ENCODE results near the gene TRPM3.

Gene TRPM3

DNA sequence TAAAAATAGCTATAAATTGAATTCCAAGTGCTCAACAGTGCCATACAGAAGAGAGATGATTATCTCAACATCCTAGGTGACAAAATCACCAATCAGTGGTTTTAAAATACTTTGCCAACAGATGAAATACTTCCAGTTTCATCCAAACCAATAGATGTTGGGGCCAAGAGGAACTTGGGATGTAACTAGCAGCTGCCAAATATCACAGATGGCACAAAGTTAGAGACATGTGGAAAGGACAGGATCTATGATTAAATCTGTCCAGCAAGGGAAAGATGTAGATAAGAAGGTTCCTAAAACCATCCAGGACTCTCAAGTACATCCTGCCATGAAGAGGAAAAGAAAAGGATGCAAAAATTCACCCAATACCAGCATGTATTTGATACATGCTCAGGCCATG lies 23.8 kb downstream of the TRPM3 start:
- H3K9ac ChIP-seq = no peak overlapping the region
- H3K27me3 ChIP-seq (ENCODE audit: insufficient read depth, low read depth) = no peaks in the 10 kb centered on the region
- no peak overlapping the region for H3K4me2 ChIP-seq
- no peak overlapping the region for H2AFZ ChIP-seq (ENCODE audit: low read depth)
- H3K4me1 ChIP-seq (ENCODE audit: low read depth, poor library complexity, severe bottlenecking) = no peaks in the 10 kb centered on the region
- no peaks in the 10 kb centered on the region for H4K20me1 ChIP-seq (ENCODE audit: insufficient read depth)
- no peaks in the 10 kb centered on the region for H3K79me2 ChIP-seq (ENCODE audit: insufficient read depth, low read depth)
- TF ChIP-seq CTCF (conservative IDR thresholded peaks at IDR 0.05; ENCODE audit: low read depth, low read length) = no peak
- H3K4me3 ChIP-seq (IDR thresholded peaks at IDR 0.05; ENCODE audit: insufficient read depth, low read depth, low read length) = no peak overlapping the region
- no peak overlapping the region for H3K27ac ChIP-seq
- H3K36me3 ChIP-seq (ENCODE audit: insufficient read depth) = no peaks in the 10 kb centered on the region

GRCh38 chr9:71096421-71097108 lies 24.9 kb downstream of the TRPM3 start:
- Histone ChIP-seq H2AFZ (ENCODE audit: low read depth) (no peak overlapping the region), H3K4me2 (no peak overlapping the region), H4K20me1 (ENCODE audit: insufficient read depth) (no peaks in the 10 kb centered on the region), H3K4me1 (ENCODE audit: low read depth, poor library complexity, severe bottlenecking) (no peaks in the 10 kb centered on the region), H3K27me3 (ENCODE audit: insufficient read depth, low read depth) (no peaks in the 10 kb centered on the region), H3K79me2 (ENCODE audit: insufficient read depth, low read depth) (no peaks in the 10 kb centered on the region), H3K9ac (no peak overlapping the region), H3K4me3 (IDR thresholded peaks at IDR 0.05; ENCODE audit: insufficient read depth, low read depth, low read length) (no peak overlapping the region), H3K27ac (no peak overlapping the region), H3K36me3 (ENCODE audit: insufficient read depth) (no peaks in the 10 kb centered on the region)
- no peak for TF ChIP-seq CTCF (conservative IDR thresholded peaks at IDR 0.05; ENCODE audit: low read depth, low read length)

GRCh38 chr9:71094708-71095251 lies 26.6 kb downstream of the TRPM3 start:
- H4K20me1 ChIP-seq (ENCODE audit: insufficient read depth) = no peaks in the 10 kb centered on the region
- H3K79me2 ChIP-seq (ENCODE audit: insufficient read depth, low read depth) = no peaks in the 10 kb centered on the region
- no peak overlapping the region for H3K4me3 ChIP-seq (IDR thresholded peaks at IDR 0.05; ENCODE audit: insufficient read depth, low read depth, low read length)
- no peak overlapping the region for H2AFZ ChIP-seq (ENCODE audit: low read depth)
- no peak overlapping the region for H3K4me2 ChIP-seq
- H3K9ac ChIP-seq = no peak overlapping the region
- no peaks in the 10 kb centered on the region for H3K36me3 ChIP-seq (ENCODE audit: insufficient read depth)
- no peaks in the 10 kb centered on the region for H3K27me3 ChIP-seq (ENCODE audit: insufficient read depth, low read depth)
- H3K27ac ChIP-seq = no peak overlapping the region
- TF ChIP-seq CTCF (conservative IDR thresholded peaks at IDR 0.05; ENCODE audit: low read depth, low read length) = no peak
- no peaks in the 10 kb centered on the region for H3K4me1 ChIP-seq (ENCODE audit: low read depth, poor library complexity, severe bottlenecking)

GRCh38 chr9:71090896-71091295 lies 30.5 kb downstream of the TRPM3 start:
- Histone ChIP-seq H3K9ac (no peak overlapping the region), H4K20me1 (ENCODE audit: insufficient read depth) (no peaks in the 10 kb centered on the region), H3K27me3 (ENCODE audit: insufficient read depth, low read depth) (no peaks in the 10 kb centered on the region), H3K4me3 (IDR thresholded peaks at IDR 0.05; ENCODE audit: insufficient read depth, low read depth, low read length) (no peak overlapping the region), H2AFZ (ENCODE audit: low read depth) (no peak overlapping the region), H3K79me2 (ENCODE audit: insufficient read depth, low read depth) (no peaks in the 10 kb centered on the region), H3K27ac (no peak overlapping the region), H3K4me1 (ENCODE audit: low read depth, poor library complexity, severe bottlenecking) (no peaks in the 10 kb centered on the region), H3K36me3 (ENCODE audit: insufficient read depth) (no peaks in the 10 kb centered on the region), H3K4me2 (no peak overlapping the region)
- TF ChIP-seq CTCF (conservative IDR thresholded peaks at IDR 0.05; ENCODE audit: low read depth, low read length) = no peak

Data from KMS-11 (cell line).